RKO (cell line): Measurements from ENCODE around the gene COL28A1.

Experiments used
- DNase-seq: peaks from one replicate; pipeline ENCODE4 v3.0.0-alpha.2; 2016; ENCODE audit warnings: low spot score

Gene COL28A1

DNA sequence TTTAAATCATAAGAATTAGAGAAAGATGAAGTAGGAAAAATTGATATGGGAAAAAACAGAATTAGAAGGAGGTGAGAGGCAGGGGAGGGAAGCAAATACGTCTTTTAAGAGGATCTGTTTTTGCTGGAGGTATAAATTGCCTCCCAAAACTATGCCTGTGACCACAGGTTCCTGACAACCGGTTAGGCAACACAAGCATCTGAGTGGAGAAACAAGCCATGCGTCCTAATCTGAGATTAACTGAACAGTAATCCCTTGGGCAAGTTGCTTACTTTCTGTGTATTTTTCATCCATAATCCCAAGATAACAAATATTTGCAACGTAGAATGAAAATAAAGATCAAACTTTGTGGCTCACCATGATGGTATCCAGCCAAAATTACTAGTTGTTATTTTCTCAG is 204.2 kb downstream of the COL28A1 start:
- no peak for DNase-seq

DNA sequence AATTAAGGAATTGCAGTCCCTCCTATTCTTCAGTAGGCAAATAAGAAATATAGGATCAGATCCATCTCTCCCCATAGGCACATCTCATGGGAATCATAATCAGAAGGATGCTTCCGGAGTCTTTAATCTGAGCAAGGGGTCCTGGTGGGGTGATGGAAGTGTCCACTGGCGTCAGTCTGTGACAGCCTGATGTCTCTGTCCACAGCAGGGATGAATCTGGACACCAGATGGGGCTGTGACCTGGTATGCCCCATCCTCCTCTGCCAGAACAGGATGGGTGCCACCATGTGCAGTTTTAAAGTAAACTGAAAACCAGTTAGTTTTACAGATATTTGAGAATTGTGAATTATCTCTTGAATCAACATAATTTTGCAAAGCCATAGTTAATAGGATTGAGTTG is 204.7 kb downstream of the COL28A1 start:
- DNase-seq: no peak

DNA sequence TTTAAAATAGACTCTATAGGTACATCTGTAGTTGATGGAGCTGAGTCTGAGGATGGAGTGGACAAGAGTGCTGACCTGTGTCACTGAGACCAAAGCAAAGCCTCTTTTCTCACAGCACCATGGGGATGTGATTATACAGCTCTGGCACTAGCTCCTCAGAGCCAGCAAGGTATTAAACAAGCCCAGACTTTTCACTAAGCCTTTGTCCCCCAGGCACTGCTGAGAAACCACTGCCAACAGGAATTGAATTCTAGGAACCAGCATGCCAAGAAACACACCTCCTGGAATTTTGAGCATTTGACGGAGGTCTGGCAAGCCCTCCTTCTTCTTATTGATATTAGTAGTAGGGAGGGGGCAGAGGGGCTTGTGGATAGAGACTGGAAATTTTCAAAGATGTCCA is 206.3 kb downstream of the COL28A1 start:
- DNase-seq: no peak

DNA sequence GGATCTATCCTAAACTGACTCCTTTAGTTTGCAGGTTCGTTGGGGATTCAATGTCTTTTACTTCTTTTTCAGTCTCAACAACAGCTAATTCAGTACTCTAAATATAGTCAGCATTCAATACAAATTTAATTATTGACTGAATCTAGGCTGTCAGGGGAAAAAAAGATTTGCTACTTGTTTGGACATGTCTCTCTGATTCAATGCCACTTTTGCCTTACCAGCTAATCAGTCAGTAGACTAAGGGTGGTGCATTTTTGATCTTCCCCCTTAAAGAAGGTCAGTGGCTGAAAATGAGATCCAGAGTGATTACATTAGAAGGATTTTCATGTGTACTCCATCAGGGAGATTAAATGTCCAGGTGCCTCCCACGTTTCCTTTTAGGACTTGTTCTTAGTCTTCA is 208.2 kb downstream of the COL28A1 start:
- DNase-seq: no peak

DNA sequence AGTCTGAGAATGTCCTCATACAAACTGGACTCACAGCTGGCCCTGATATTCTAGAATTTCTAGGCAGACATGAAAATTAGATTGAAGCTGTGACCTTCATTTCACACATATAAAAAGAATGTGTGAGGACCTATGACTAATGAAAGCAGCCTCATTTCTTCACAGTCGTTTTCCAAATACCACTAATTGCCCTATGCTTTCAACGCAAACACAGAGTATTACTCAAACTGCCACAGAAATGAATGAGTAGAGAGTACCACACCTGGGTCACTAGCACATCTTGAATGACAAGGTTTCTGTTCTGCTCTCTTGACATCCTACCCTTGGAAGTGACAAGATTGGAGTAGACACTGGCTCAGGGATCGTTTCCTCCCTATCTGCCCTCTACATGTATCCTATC is 211.0 kb downstream of the COL28A1 start:
- DNase-seq: no peak

DNA sequence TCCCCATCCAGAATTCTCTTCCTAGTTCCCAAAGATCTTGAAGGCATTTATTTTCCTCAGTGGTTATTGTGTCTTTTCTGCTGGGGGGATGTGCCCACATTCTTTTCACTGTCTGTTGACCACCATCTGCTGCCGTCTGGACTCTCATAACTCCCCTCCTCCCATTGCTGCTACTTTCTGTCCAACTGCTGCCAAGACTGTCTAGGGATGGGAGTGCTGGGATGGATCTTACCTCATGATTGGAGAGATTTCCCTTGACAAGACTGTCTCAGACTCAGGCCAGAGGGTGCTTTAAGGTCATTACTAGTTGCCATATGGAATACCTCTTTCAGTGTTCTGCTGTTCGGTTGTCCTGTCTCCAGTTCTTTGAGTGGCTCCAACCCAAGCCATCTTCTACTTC is 211.8 kb downstream of the COL28A1 start:
- DNase-seq: no peak

DNA sequence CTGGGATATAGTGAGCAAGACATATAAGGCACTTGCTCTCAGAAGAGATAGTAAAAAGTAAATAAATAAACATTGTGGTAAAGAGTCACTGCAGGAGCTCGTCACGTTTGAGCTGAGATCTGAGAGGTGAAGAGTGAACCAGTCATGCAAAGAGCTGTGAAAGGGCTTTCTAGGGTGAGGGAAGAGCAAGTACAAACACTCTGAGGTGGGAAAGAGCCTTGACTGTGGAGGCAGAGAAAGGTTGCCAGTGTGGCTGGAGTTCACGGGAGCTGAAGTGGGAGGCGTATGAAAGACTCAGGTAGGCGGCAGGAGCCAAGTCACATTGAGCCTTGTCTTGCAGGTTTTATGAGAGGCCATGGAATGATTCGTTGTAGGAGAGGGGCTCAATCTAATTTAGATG is 212.3 kb downstream of the COL28A1 start:
- DNase-seq: no peak

DNA sequence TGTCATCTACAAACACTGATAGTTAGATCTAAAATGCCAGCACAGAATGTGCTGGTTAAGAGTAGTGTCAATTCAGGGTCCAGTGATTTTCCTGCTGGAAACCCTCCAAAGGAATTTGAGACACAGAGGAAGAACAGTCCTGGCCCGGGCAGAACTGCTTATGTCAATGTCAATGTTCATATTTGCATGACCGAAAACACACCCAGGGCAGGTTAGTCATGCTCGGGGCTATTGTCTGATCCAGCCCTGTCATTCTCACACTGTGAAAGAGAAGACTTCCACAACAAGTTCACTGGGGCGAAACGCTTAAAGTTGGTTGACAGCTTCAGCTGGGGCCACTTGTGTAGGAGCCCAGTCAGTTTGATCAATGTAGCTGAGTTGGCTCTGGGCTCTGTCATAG is 214.0 kb downstream of the COL28A1 start:
- no peak for DNase-seq

DNA sequence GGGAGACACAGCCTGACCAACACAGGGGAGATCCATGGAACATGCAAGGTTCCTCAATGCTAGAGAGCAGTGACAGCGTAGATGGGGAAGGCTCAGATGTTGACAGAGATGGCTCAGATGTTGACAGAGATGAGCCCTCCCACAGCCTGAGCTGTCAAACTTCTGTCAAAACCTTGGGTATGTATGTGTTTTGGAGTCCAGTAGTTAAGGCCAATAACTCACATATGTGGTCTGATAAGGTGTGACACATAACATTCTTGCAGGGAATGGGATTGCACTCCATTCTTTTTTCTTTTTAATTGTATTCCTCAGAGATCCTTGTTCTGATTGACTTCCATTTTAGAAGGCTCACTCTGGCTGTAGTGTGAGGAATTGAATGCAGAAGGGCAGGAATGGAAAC is 217.1 kb downstream of the COL28A1 start:
- no peak for DNase-seq

DNA sequence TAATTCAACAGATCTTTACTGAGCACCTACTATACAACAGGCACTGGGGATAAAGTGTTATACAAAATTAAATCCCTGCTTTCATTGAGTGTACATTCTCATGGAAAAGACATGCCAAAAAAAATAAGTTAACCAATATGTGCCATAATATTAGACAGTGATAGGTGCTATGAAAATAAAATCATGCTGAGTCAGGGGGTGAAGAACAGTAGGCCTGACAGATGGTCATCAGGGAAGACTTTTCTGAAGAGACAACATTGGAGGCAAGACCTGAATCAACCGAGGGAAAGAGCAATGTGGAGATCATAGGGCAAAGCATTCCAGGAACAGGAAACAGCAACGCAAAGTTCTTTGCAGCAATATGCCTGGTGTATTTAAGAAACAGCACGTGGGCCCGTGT is 217.8 kb downstream of the COL28A1 start:
- no peak for DNase-seq

DNA sequence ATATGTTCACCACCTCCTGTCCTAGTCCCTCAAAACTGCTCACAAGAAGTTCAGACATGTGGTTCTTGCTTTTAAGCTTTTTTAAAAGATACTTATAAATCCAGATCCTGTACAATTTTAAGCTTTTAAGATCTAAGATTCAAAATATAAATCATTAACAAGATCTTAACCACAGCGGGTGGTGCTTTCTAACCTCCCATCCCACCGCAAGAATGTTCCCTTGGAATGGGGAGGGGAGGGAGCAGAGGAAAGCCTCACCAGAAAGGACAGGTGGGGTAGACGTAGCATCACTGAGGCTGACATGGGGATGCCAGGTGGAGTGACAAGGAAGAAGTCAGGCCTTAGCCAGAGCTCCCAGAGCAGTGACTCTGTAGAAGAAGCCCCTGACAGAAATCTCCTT is 219.8 kb downstream of the COL28A1 start:
- DNase-seq: no peak

DNA sequence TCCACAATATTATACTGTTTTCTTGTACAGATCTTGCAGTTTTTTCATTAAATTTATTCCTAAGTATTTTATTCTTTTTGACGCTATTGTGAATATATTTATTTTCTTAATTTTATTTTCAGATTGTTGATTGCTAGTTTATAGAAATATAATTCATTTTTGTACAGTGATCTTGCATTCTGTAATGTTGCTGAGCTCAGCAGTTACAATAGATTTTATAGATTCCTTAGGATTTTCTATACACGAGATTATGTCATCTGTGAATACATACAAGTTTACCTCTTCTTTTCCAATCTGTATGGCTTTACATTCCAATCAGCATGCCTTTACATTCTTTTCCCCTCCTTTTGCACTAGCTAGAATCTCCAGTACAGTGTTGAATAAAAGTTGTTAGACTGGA is 223.3 kb downstream of the COL28A1 start:
- no peak for DNase-seq

DNA sequence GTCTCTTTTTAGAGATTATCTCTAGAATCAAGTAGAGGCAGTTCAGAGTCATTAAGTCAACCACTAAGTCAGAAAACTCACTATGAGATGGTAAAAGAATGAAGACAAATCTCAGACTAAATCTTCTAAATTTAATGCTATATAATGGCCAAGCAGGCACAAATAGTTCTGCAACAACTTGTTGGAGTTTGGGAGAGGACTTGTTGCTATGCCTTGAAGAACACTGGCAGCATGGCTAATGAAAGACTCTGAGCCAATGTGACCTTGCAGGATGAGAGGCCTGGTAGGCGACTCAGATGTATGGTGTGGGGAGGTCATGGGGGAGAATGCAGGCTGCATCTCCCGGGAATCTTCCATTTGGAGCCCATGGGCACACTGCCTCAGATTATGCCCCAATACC is 224.7 kb downstream of the COL28A1 start:
- DNase-seq: no peak

DNA sequence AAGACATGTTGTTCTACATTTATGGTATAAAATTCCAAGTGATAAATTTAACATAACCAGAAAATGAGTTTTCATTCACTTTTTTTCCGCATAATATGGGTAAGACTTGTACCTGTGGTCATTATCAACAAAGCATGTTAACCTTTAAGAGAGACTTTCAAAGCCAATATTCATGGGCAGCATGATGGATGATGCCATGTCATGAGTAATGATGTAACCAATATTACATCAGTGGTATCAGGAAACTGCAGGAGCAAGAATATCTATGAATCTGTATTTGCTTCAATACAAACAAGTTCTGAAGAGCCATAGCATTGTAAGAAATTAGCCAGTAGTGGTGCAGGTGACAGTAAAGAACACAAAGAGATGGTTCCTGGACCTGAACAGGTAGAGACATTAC is 226.5 kb downstream of the COL28A1 start:
- DNase-seq: no peak
